ENCODE measurements around the gene STARD13.

Gene STARD13

GRCh38 chr13:33137721-33138120 lies 147.8 kb downstream of the STARD13 start:
- DNase-seq, result no peak

GRCh38 chr13:33135097-33135496 lies 150.5 kb downstream of the STARD13 start:
- no peak for DNase-seq

GRCh38 chr13:33134213-33134612 lies 151.3 kb downstream of the STARD13 start:
- no peak for DNase-seq

GRCh38 chr13:33132644-33133440 lies 152.7 kb downstream of the STARD13 start:
- DNase-seq, result no peak

GRCh38 chr13:33129886-33130285 lies 155.7 kb downstream of the STARD13 start:
- DNase-seq, result no peak

- no peak for DNase-seq
Observed at GRCh38 chr13:33129094-33129832, 156.3 kb downstream of the STARD13 start.

GRCh38 chr13:33128134-33128533 lies 157.4 kb downstream of the STARD13 start:
- no peak for DNase-seq

- no peak for DNase-seq
Observed at GRCh38 chr13:33127009-33127551, 158.5 kb downstream of the STARD13 start.

GRCh38 chr13:33125821-33126570 lies 159.6 kb downstream of the STARD13 start:
- DNase-seq, result no peak

GRCh38 chr13:33123066-33123859 lies 162.3 kb downstream of the STARD13 start:
- peak; percentile 1 to 15 for DNase-seq

GRCh38 chr13:33119856-33120543 lies 165.6 kb downstream of the STARD13 start:
- DNase-seq, result no peak

- no peak for DNase-seq
Observed at GRCh38 chr13:33119022-33119781, 166.4 kb downstream of the STARD13 start.

- DNase-seq, result no peak
Observed at GRCh38 chr13:33116321-33117010, 169.1 kb downstream of the STARD13 start.

GRCh38 chr13:33115274-33115673 lies 170.3 kb downstream of the STARD13 start:
- DNase-seq, result no peak

GRCh38 chr13:33114146-33114545 lies 171.4 kb downstream of the STARD13 start:
- DNase-seq, result no peak

GRCh38 chr13:33112766-33113165 lies 172.8 kb downstream of the STARD13 start:
- DNase-seq, result no peak

- DNase-seq, result no peak
Observed at GRCh38 chr13:33111414-33112110, 174.0 kb downstream of the STARD13 start.

GRCh38 chr13:33110713-33111413 lies 174.7 kb downstream of the STARD13 start:
- DNase-seq, result no peak

GRCh38 chr13:33110386-33110712 lies 175.2 kb downstream of the STARD13 start:
- DNase-seq, result no peak
